GM12878 (cell line): Measurements from ENCODE around the gene SMPDL3A. TPM values are rescaled to one million over a fixed set of nuclear protein-coding genes. Genes with fewer than 3 reads are reported as not detected.

Experiments used
- ATAC-seq: fragments of 200-7000 bp; cut with Tn5 transposase; 3 replicates; pipeline ENCODE4 v1.9.1; 2020; ENCODE audit warnings: mild to moderate bottlenecking, moderate library complexity
- BruUV-seq: library from RNA; stranded (reverse); fragments of 400-500 nt; replicated peaks from 2 replicates; lab custom pipeline; 2021; lab: Mats Ljungman, UMichigan
- CTCF ChIA-PET: fragments of 300-600 bp; sonication (Branson Sonifier 250); formaldehyde crosslinking; extraction: SDS; loops from one replicate; lab custom pipeline; 2021; ENCODE audit warnings: inconsistent platforms; lab: Yijun Ruan, JAX
- POLR2A ChIA-PET: fragments of 350-600 bp; formaldehyde crosslinking; extraction: SDS; loops from one replicate; lab custom pipeline; 2021; ENCODE audit warnings: inconsistent platforms; lab: Charles Lee
- RAD21 ChIA-PET: fragments of 300-600 bp; sonication (Branson Sonifier 250); formaldehyde crosslinking; loops from one replicate; lab custom pipeline; 2023; ENCODE audit warnings: antibody characterized with exemption; ENCODE audit not compliant: unreplicated experiment; lab: Charles Lee
- SMC1A ChIA-PET: fragments of 300-600 bp; sonication (Branson Sonifier 250); formaldehyde crosslinking; loops from one replicate; lab custom pipeline; 2023; ENCODE audit not compliant: unreplicated experiment, uncharacterized antibody; lab: Charles Lee
- DNase-seq: peaks from one replicate; pipeline ENCODE4 v3.0.0-alpha.2; 2011; ENCODE audit warnings: low read depth, low spot score
- FAIRE-seq: peaks from 3 replicates; lab custom pipeline; 2011; peaks lifted over from hg19 to GRCh38; lab: Jason Lieb, UNC
- H2AFZ ChIP-seq: 2 replicates; pipeline ENCODE4 v1.6.0; 2011; ENCODE audit warnings: low read depth, low read length, control low read depth; ENCODE audit not compliant: control insufficient read depth
- H3K27ac ChIP-seq: 2 replicates; pipeline ENCODE4 v1.5.1; 2011; ENCODE audit warnings: control low read depth; ENCODE audit not compliant: control insufficient read depth, insufficient read depth
- H3K27me3 ChIP-seq, 2 experiments: replicated peaks in 1 of 2; 2 replicates each; pipeline versions ENCODE4 v1.6.0 to v1.6.1; 2011; ENCODE audit warnings: low read length in 1 of 2; ENCODE audit not compliant: control insufficient read depth in 2 of 2, insufficient read depth in 2 of 2
- H3K36me3 ChIP-seq, 2 experiments: 2 replicates each; pipeline ENCODE4 v1.5.1; 2011; ENCODE audit warnings: low read length in 1 of 2; ENCODE audit not compliant: control insufficient read depth in 2 of 2, insufficient read depth in 2 of 2
- H3K4me1 ChIP-seq: 2 replicates; pipeline ENCODE4 v1.6.1; 2011; ENCODE audit warnings: mild to moderate bottlenecking, low read length, moderate library complexity, mixed read lengths; ENCODE audit not compliant: control insufficient read depth, insufficient read depth
- H3K4me2 ChIP-seq: 2 replicates; pipeline ENCODE4 v1.6.0; 2011; ENCODE audit warnings: control low read depth; ENCODE audit not compliant: control insufficient read depth, insufficient read depth
- H3K4me3 ChIP-seq: fragments of 200-600 bp; sonication (generic); 2 replicates; pipeline ENCODE4 v1.5.1; 2016
- H3K79me2 ChIP-seq: 2 replicates; pipeline ENCODE4 v1.6.0; 2011; ENCODE audit warnings: low read length; ENCODE audit not compliant: control insufficient read depth, insufficient read depth
- H3K9ac ChIP-seq: 2 replicates; pipeline ENCODE4 v1.8.0; 2011; ENCODE audit warnings: low read length, control low read depth, mixed read lengths; ENCODE audit not compliant: control insufficient read depth, insufficient read depth
- H3K9me3 ChIP-seq: replicated peaks from 3 replicates; pipeline ENCODE4 v1.5.1; 2011; ENCODE audit warnings: mild to moderate bottlenecking, low read length; ENCODE audit not compliant: control insufficient read depth, insufficient read depth
- H4K20me1 ChIP-seq: 2 replicates; pipeline ENCODE4 v1.6.0; 2011; ENCODE audit not compliant: control insufficient read depth, insufficient read depth
- CTCF ChIP-seq, 3 experiments: IDR thresholded peaks in 2 of 3; conservative IDR thresholded peaks in 1 of 3; 2 replicates each; pipeline ENCODE4 v1.5.1; 2011; ENCODE audit warnings: low read depth in 3 of 3, low read length in 3 of 3, mild to moderate bottlenecking in 3 of 3, control low read depth in 2 of 3, moderate library complexity in 2 of 3, inconsistent platforms in 1 of 3, mixed read lengths in 1 of 3; ENCODE audit not compliant: control insufficient read depth in 2 of 3, insufficient read depth in 1 of 3; ENCODE audit errors: extremely low read depth in 1 of 3
- EED ChIP-seq: sonication (generic); IDR thresholded peaks from 2 replicates; pipeline ENCODE4 v1.6.1; 2016; ENCODE audit warnings: antibody characterized with exemption, low read depth
- EGR1 ChIP-seq, 2 experiments: IDR thresholded peaks; 1 replicate in 1 of 2; 2 replicates in 1 of 2; pipeline ENCODE4 v1.6.1; 2011 to 2012; ENCODE audit warnings: low read depth in 2 of 2, low read length in 2 of 2, borderline replicate concordance in 1 of 2, mild to moderate bottlenecking in 1 of 2, moderate library complexity in 1 of 2
- HSF1 ChIP-seq: fragments of 150-350 bp; IDR thresholded peaks from 2 replicates; pipeline ENCODE4 v1.6.1; 2014; ENCODE audit warnings: mild to moderate bottlenecking, low read depth, low read length
- IRF3 ChIP-seq: fragments of 450-650 bp; IDR thresholded peaks from 2 replicates; pipeline ENCODE4 v1.6.1; 2014; ENCODE audit warnings: mild to moderate bottlenecking
- PRDM15 ChIP-seq: fragments of 450-650 bp; formaldehyde crosslinking; IDR thresholded peaks from 2 replicates; pipeline ENCODE4 v1.4.0; 2020; ENCODE audit warnings: mild to moderate bottlenecking, moderate library complexity
- RAD21 ChIP-seq: IDR thresholded peaks from 2 replicates; pipeline ENCODE4 v1.6.1; 2011; ENCODE audit warnings: mild to moderate bottlenecking, low read depth, low read length, moderate library complexity; ENCODE audit not compliant: insufficient read depth
- SKIL ChIP-seq: fragments of 450-650 bp; IDR thresholded peaks from 2 replicates; pipeline ENCODE4 v1.6.1; 2017; ENCODE audit warnings: mild to moderate bottlenecking, low read depth, inconsistent platforms; ENCODE audit not compliant: poor library complexity, severe bottlenecking
- SMC3 ChIP-seq: IDR thresholded peaks from 2 replicates; pipeline ENCODE4 v1.6.1; 2011; ENCODE audit warnings: low read length, improper control_type of control experiment, borderline replicate concordance
- WGBS: methylation state at CpG from one replicate; pipeline ENCODE4 v1.1.6; 2016; ENCODE audit warnings: low lambda C conversion rate; ENCODE audit not compliant: insufficient replicate concordance, insufficient coverage; ENCODE audit errors: missing lambda C conversion rate; 5-methylcytosine and 5-hydroxymethylcytosine counted together
- in situ Hi-C: fragments of 300-500 bp; cut with MboI; formaldehyde crosslinking; loops from 9 replicates; pipeline ENCODE4 v1.14.3; 2018; ENCODE audit warnings: mixed read lengths
- intact Hi-C: fragments of 100-400 bp; cut with micrococcal nuclease; formaldehyde crosslinking; loops from one replicate; pipeline ENCODE4 v1.14.2; 2022; ENCODE audit not compliant: unreplicated experiment
- polyA plus RNA-seq, 11 experiments: library from polyadenylated mRNA; depleted of rRNA in 4 of 11; unstranded in 6 of 11; stranded (reverse) in 5 of 11; fragments of >200 nt; fragmentation: Nextera tagmentation in 4 of 11; fragmentation: Illumina TruSeq in 1 of 11; extraction: Ambion mirVana in 4 of 11; extraction: Trizol in 1 of 11; gene quantifications; 1 replicate in 1 of 11; 2 replicates in 10 of 11; pipeline versions ENCODE4 v1.2.1 to v1.2.3, GENCODE V29; 2011 to 2016; ENCODE audit warnings: inconsistent platforms in 2 of 11, missing spikeins in 2 of 11, low read depth in 1 of 11
- total RNA-seq, 4 experiments: library from RNA; depleted of rRNA in 3 of 4; stranded (reverse); fragments of >200 nt in 3 of 4; fragmentation: Illumina TruSeq in 1 of 4; extraction: Trizol in 1 of 4; gene quantifications; 2 replicates each; pipeline versions ENCODE4 v1.2.1 to v1.2.3, GENCODE V29; 2013 to 2021

Gene SMPDL3A
- total and polyA plus RNA-seq, 10 of the 15 experiments (the other 5 are each of a cell fraction or from before 2014, with no cell fraction given) = 0.05 to 0.91 (median 0.09) TPM; not detected in 3

GRCh38 chr6:122838060-122838780 is 49.2 kb downstream of the SMPDL3A start:
- ATAC-seq (0 out of 3 replicates have a peak, but pooled peaks have one; percentile 31), DNase-seq (no peak), FAIRE-seq (no peak)
- no peak overlapping the region for H3K9ac ChIP-seq
- TF ChIP-seq IRF3 (no peak), CTCF (IDR thresholded peaks at IDR 0.05 in 2 of 3, conservative IDR thresholded peaks at IDR 0.05 in 1 of 3; ENCODE audit: control insufficient read depth in 2 of 3, extremely low read depth in 1 of 3, insufficient read depth in 1 of 3, low read depth in 3 of 3, low read length in 3 of 3) (peak in 2 of 3 experiments; percentile 13 to 24; a peak in 3 of 6 replicates), EED (no peak), PRDM15 (CRISPR knock-in tag) (no peak), SKIL (no peak), RAD21 (peak; percentile 15; the same call in 1 of the 2 replicates), SMC3 (peak; percentile 42; the same call in 1 of the 2 replicates), EGR1 (IDR thresholded peaks at IDR 0.05; ENCODE audit: borderline replicate concordance in 1 of 2, low read depth in 2 of 2, low read length in 2 of 2) (no peak), HSF1 (no peak)
- no peaks in the 10 kb centered on the region for H3K79me2 ChIP-seq
- no peak overlapping the region for H3K4me3 ChIP-seq
- no peaks in the 10 kb centered on the region for H3K36me3 ChIP-seq
- H2AFZ ChIP-seq = no peak overlapping the region
- H3K27ac ChIP-seq = no peak overlapping the region
- intact Hi-C loops = no loop called here
- no peak overlapping the region for H3K4me2 ChIP-seq
- no peaks in the 10 kb centered on the region for H3K4me1 ChIP-seq
- ChIA-PET RAD21 (interaction anchor here (0.6 to 2.7 kb wide), 26 partner anchors 26 to 347 kb away, joined by 3 to 184 read pairs (median 6); partner anchors contain the start of genes FABP7, PKIB and SMPDL3A), POLR2A (interaction anchor here (0.6 to 1.2 kb wide), 5 partner anchors 65 to 111 kb away, joined by 3 read pairs; no protein-coding TSS in a partner anchor), CTCF (interaction anchor here (0.6 to 2.7 kb wide), 48 partner anchors 8 to 577 kb away, joined by 3 to 640 read pairs (median 6); partner anchors contain the start of genes PKIB and SMPDL3A), SMC1A (interaction anchor here (0.6 to 2.7 kb wide), 41 partner anchors 9 to 581 kb away, joined by 3 to 237 read pairs (median 6); partner anchors contain the start of genes SERINC1 and SMPDL3A)
- H4K20me1 ChIP-seq = no peaks in the 10 kb centered on the region
- H3K27me3 ChIP-seq = peaks cover 0 to 3% of the 10 kb centered on the region in 2 experiments; a peak in 1 of 4 replicates
- in situ Hi-C loops = loop anchor here (5.0 kb wide), 1 partner anchor 91 kb away; no protein-coding TSS in a partner anchor
- no TSS peak for BruUV-seq
- H3K9me3 ChIP-seq = no peaks in the 10 kb centered on the region
- 49% methylated on average over 3 of the region's 3 CpGs for WGBS
